H1 (cell line): ENCODE measurements around the gene CXCL17. TPM values are rescaled to one million over a fixed set of nuclear protein-coding genes. Genes with fewer than 3 reads are reported as not detected.
A peak's percentile ranks its signal among the peaks of the same experiment; 100 is the strongest.

Source experiments
- RAD21 ChIP-seq, 2 experiments: IDR thresholded peaks in 1 of 2; conservative IDR thresholded peaks in 1 of 2; 2 replicates each; pipeline ENCODE4 v1.6.1; 2011; ENCODE audit warnings: low read depth in 2 of 2, low read length in 2 of 2, improper control_type of control experiment in 1 of 2, inconsistent platforms in 1 of 2, mild to moderate bottlenecking in 1 of 2, moderate library complexity in 1 of 2
- SRF ChIP-seq: IDR thresholded peaks from 2 replicates; pipeline ENCODE4 v1.6.1; 2011; ENCODE audit warnings: mild to moderate bottlenecking, low read depth, low read length, moderate library complexity
- polyA plus RNA-seq, 7 experiments: library from polyadenylated mRNA; depleted of rRNA in 3 of 7; stranded (reverse) in 5 of 7; unstranded in 2 of 7; fragments of >200 nt in 5 of 7; fragments of 200-250 nt in 2 of 7; gene quantifications; 1 replicate in 5 of 7; 2 replicates in 1 of 7; 4 replicates in 1 of 7; pipeline versions ENCODE4 v1.2.1 to v1.2.3, GENCODE V29; 2011 to 2013; ENCODE audit warnings: missing spikeins in 2 of 7, mixed read lengths in 2 of 7
- total RNA-seq: library from RNA; stranded (reverse); fragmentation: NEBNext Ultra II Directional; extraction: Animal tissue kit (Norgen Biotek cat#: 25700); gene quantifications from 2 replicates; pipeline ENCODE4 v1.2.1, GENCODE V29; 2021
- TF ChIP-seq, protein P1 (sequence below), 3 experiments: IDR thresholded peaks; 1 replicate in 2 of 3; 2 replicates in 1 of 3; pipeline versions ENCODE4 v1.5.1 to v1.6.1; 2011; ENCODE audit warnings: low read length in 3 of 3, mild to moderate bottlenecking in 3 of 3, inconsistent platforms in 2 of 3, low read depth in 1 of 3, moderate library complexity in 1 of 3; ENCODE audit not compliant: insufficient read depth in 1 of 3; ENCODE audit errors: control extremely low read depth in 1 of 3

The CXCL17 gene
- total and polyA plus RNA-seq, 2 of the 8 experiments (the other 6 are each of a cell fraction or from before 2014, with no cell fraction given): not detected

DNA sequence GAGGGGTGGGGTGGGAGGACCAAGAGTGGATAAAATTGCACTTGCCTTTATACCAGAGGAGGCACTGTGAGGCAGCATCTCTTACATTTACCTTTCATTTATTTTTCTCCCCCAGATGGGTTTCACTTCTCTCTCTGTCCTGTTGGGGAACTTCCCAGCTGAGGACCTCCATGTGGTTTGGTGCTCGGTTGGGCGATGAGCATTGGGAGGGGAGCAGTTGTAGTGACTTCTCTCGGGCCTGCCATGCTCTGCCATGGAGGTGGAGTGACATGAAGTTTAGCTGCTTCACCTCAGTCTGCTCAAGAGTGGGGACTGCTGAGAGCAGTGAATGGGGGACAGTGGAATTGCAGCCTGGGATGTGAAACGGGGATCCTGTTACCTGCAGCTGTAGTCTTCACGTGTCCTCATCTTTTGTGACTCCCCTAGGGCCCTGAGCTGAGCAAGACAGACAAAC lies 23.1 kb upstream of the CXCL17 start (continued):
- TF ChIP-seq, protein P1, sequence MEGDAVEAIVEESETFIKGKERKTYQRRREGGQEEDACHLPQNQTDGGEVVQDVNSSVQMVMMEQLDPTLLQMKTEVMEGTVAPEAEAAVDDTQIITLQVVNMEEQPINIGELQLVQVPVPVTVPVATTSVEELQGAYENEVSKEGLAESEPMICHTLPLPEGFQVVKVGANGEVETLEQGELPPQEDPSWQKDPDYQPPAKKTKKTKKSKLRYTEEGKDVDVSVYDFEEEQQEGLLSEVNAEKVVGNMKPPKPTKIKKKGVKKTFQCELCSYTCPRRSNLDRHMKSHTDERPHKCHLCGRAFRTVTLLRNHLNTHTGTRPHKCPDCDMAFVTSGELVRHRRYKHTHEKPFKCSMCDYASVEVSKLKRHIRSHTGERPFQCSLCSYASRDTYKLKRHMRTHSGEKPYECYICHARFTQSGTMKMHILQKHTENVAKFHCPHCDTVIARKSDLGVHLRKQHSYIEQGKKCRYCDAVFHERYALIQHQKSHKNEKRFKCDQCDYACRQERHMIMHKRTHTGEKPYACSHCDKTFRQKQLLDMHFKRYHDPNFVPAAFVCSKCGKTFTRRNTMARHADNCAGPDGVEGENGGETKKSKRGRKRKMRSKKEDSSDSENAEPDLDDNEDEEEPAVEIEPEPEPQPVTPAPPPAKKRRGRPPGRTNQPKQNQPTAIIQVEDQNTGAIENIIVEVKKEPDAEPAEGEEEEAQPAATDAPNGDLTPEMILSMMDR (IDR thresholded peaks at IDR 0.05; ENCODE audit: control extremely low read depth in 1 of 3, insufficient read depth in 1 of 3, low read depth in 1 of 3, low read length in 3 of 3): peak in 1 of 3 experiments; percentile 30; a peak in 2 of 4 replicates
- peak in 1 of 2 experiments; percentile 28; a peak in 2 of 4 replicates for TF ChIP-seq RAD21 (IDR thresholded peaks at IDR 0.05 in 1 of 2, conservative IDR thresholded peaks at IDR 0.05 in 1 of 2; ENCODE audit: low read depth in 2 of 2, low read length in 2 of 2)
- TF ChIP-seq SRF: no peak
- TF ChIP-seq, all 59 proteins: peak for 2
